ENCODE results near the gene HNRNPR. TPM values are rescaled to one million over a fixed set of nuclear protein-coding genes. Genes with fewer than 3 reads are reported as not detected.

Gene HNRNPR
- total RNA-seq, 1 experiment from 2014 or later, result 194 TPM

DNA sequence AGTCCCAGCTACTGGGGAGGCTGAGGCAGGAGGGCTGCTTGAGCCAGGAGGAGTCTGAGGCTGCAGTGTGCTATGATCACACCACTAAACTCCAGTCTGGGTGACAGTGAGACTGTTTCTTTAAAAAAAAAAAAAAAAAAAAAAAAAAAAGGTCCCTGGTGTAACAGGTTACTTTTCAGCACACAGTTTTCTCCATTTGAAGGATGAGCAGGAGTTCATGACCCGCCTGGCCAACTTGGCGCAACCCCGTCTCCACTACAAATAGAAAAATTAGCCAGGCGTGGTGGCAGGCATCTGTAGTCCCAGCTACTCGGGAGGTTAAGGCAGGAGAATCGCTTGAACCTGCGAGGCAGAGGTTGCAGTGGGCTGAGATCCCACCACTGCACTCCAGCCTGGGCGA is 12.4 kb downstream of the HNRNPR start:
- Histone ChIP-seq H3K4me1 (ENCODE audit: control insufficient read depth in 1 of 2, insufficient read depth in 2 of 2, low read length in 2 of 2) (peaks cover 3 to 29% of the 10 kb centered on the region in 2 experiments; a peak in 3 of 4 replicates), H4K20me1 (ENCODE audit: insufficient read depth) (peaks cover 30% of the 10 kb centered on the region; the same call in 1 of the 2 replicates), H3K4me2 (ENCODE audit: low read length) (no peak overlapping the region), H2AFZ (ENCODE audit: low read depth, low read length, poor library complexity, severe bottlenecking) (no peak overlapping the region), H3K36me3 (ENCODE audit: control insufficient read depth in 1 of 2, insufficient read depth in 2 of 2, low read length in 2 of 2) (peaks cover 48 to 68% of the 10 kb centered on the region in 2 experiments), H3K9ac (ENCODE audit: low read length) (no peak overlapping the region), H3K27me3 (ENCODE audit: insufficient read depth, low read length) (no peaks in the 10 kb centered on the region), H3K79me2 (ENCODE audit: insufficient read depth, low read length) (peaks cover 98% of the 10 kb centered on the region), H3K9me3 (ENCODE audit: control insufficient read depth in 1 of 2, insufficient read depth in 1 of 2, low read depth in 1 of 2, low read length in 2 of 2) (no peaks in the 10 kb centered on the region), H3K9me2 (ENCODE audit: insufficient read depth) (no peaks in the 10 kb centered on the region), H3K4me3 (replicated peaks in 1 of 2; ENCODE audit: low read depth in 1 of 2, low read length in 2 of 2) (no peak overlapping the region), H3K27ac (ENCODE audit: low read depth, low read length) (no peak overlapping the region)
- RAD21 ChIA-PET (ENCODE audit: low non-redundant PET in 1 of 2, low total read pairs in 2 of 2, uncharacterized antibody in 2 of 2, unreplicated experiment in 2 of 2), result no interaction called here
- ATAC-seq (no peak), DNase-seq (ENCODE audit: low read depth, low spot score) (no peak)
- intact Hi-C loops (cut with micrococcal nuclease), result no loop called here
- BruUV-seq (replicated peaks), result no TSS peak
- CTCF ChIA-PET, result no interaction called here
- POLR2A ChIA-PET, result no interaction called here
- TF ChIP-seq EGR1 (IDR thresholded peaks at IDR 0.05; ENCODE audit: low read depth), result no peak
- TF ChIP-seq, protein P1, sequence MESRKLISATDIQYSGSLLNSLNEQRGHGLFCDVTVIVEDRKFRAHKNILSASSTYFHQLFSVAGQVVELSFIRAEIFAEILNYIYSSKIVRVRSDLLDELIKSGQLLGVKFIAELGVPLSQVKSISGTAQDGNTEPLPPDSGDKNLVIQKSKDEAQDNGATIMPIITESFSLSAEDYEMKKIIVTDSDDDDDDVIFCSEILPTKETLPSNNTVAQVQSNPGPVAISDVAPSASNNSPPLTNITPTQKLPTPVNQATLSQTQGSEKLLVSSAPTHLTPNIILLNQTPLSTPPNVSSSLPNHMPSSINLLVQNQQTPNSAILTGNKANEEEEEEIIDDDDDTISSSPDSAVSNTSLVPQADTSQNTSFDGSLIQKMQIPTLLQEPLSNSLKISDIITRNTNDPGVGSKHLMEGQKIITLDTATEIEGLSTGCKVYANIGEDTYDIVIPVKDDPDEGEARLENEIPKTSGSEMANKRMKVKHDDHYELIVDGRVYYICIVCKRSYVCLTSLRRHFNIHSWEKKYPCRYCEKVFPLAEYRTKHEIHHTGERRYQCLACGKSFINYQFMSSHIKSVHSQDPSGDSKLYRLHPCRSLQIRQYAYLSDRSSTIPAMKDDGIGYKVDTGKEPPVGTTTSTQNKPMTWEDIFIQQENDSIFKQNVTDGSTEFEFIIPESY (IDR thresholded peaks at IDR 0.05; ENCODE audit: extremely low read depth, insufficient replicate concordance, low read length), result no peak
- no peak for TF ChIP-seq YY1 (IDR thresholded peaks at IDR 0.05; ENCODE audit: extremely low read depth, insufficient replicate concordance, low read depth, low read length)
- TF ChIP-seq ELF1 (IDR thresholded peaks at IDR 0.05; ENCODE audit: borderline replicate concordance, low read depth), result no peak
- TF ChIP-seq EZH2phosphoT487 (IDR thresholded peaks at IDR 0.05; ENCODE audit: borderline replicate concordance), result no peak
- no peak for TF ChIP-seq SIN3A (IDR thresholded peaks at IDR 0.05; ENCODE audit: low read depth)
- no peak for TF ChIP-seq POLR2AphosphoS5 (IDR thresholded peaks at IDR 0.05; ENCODE audit: low read depth, low read length)
- TF ChIP-seq, protein P2, sequence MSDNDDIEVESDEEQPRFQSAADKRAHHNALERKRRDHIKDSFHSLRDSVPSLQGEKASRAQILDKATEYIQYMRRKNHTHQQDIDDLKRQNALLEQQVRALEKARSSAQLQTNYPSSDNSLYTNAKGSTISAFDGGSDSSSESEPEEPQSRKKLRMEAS (IDR thresholded peaks at IDR 0.05), result no peak
- no peak for TF ChIP-seq JUND (IDR thresholded peaks at IDR 0.05)
- TF ChIP-seq RAD21 (IDR thresholded peaks at IDR 0.05; ENCODE audit: low read depth), result no peak
- no peak for TF ChIP-seq EZH2 (IDR thresholded peaks at IDR 0.05)
- TF ChIP-seq ZFX (IDR thresholded peaks at IDR 0.05), result no peak
- no peak for TF ChIP-seq SP1 (IDR thresholded peaks at IDR 0.05; ENCODE audit: low read depth)
- TF ChIP-seq, protein P3, sequence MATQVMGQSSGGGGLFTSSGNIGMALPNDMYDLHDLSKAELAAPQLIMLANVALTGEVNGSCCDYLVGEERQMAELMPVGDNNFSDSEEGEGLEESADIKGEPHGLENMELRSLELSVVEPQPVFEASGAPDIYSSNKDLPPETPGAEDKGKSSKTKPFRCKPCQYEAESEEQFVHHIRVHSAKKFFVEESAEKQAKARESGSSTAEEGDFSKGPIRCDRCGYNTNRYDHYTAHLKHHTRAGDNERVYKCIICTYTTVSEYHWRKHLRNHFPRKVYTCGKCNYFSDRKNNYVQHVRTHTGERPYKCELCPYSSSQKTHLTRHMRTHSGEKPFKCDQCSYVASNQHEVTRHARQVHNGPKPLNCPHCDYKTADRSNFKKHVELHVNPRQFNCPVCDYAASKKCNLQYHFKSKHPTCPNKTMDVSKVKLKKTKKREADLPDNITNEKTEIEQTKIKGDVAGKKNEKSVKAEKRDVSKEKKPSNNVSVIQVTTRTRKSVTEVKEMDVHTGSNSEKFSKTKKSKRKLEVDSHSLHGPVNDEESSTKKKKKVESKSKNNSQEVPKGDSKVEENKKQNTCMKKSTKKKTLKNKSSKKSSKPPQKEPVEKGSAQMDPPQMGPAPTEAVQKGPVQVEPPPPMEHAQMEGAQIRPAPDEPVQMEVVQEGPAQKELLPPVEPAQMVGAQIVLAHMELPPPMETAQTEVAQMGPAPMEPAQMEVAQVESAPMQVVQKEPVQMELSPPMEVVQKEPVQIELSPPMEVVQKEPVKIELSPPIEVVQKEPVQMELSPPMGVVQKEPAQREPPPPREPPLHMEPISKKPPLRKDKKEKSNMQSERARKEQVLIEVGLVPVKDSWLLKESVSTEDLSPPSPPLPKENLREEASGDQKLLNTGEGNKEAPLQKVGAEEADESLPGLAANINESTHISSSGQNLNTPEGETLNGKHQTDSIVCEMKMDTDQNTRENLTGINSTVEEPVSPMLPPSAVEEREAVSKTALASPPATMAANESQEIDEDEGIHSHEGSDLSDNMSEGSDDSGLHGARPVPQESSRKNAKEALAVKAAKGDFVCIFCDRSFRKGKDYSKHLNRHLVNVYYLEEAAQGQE (IDR thresholded peaks at IDR 0.05; ENCODE audit: low read depth), result no peak
- TF ChIP-seq POLR2A (IDR thresholded peaks at IDR 0.05; ENCODE audit: borderline replicate concordance, extremely low read depth, insufficient read depth, insufficient read length), result no peak
- no peak for TF ChIP-seq TCF7L2 (IDR thresholded peaks at IDR 0.05; ENCODE audit: borderline replicate concordance, extremely low read depth, insufficient read depth, insufficient read length)
- no peak for TF ChIP-seq FOSL1 (IDR thresholded peaks at IDR 0.05; ENCODE audit: low read depth)
- TF ChIP-seq, protein P4, sequence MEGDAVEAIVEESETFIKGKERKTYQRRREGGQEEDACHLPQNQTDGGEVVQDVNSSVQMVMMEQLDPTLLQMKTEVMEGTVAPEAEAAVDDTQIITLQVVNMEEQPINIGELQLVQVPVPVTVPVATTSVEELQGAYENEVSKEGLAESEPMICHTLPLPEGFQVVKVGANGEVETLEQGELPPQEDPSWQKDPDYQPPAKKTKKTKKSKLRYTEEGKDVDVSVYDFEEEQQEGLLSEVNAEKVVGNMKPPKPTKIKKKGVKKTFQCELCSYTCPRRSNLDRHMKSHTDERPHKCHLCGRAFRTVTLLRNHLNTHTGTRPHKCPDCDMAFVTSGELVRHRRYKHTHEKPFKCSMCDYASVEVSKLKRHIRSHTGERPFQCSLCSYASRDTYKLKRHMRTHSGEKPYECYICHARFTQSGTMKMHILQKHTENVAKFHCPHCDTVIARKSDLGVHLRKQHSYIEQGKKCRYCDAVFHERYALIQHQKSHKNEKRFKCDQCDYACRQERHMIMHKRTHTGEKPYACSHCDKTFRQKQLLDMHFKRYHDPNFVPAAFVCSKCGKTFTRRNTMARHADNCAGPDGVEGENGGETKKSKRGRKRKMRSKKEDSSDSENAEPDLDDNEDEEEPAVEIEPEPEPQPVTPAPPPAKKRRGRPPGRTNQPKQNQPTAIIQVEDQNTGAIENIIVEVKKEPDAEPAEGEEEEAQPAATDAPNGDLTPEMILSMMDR (IDR thresholded peaks at IDR 0.05 in 2 of 3, conservative IDR thresholded peaks at IDR 0.05 in 1 of 3; ENCODE audit: borderline replicate concordance in 1 of 3, insufficient read depth in 1 of 3, low read depth in 2 of 3, low read length in 2 of 3), result no peak
